ENCODE results near the gene CARNS1. TPM values are rescaled to one million over a fixed set of nuclear protein-coding genes. Genes with fewer than 3 reads are reported as not detected.

Gene CARNS1
- total RNA-seq, 1 donor from 2014 or later, result 0.21 TPM

GRCh38 chr11:67437809-67438157 is 22.3 kb downstream of the CARNS1 start:
- TF ChIP-seq, protein P1, sequence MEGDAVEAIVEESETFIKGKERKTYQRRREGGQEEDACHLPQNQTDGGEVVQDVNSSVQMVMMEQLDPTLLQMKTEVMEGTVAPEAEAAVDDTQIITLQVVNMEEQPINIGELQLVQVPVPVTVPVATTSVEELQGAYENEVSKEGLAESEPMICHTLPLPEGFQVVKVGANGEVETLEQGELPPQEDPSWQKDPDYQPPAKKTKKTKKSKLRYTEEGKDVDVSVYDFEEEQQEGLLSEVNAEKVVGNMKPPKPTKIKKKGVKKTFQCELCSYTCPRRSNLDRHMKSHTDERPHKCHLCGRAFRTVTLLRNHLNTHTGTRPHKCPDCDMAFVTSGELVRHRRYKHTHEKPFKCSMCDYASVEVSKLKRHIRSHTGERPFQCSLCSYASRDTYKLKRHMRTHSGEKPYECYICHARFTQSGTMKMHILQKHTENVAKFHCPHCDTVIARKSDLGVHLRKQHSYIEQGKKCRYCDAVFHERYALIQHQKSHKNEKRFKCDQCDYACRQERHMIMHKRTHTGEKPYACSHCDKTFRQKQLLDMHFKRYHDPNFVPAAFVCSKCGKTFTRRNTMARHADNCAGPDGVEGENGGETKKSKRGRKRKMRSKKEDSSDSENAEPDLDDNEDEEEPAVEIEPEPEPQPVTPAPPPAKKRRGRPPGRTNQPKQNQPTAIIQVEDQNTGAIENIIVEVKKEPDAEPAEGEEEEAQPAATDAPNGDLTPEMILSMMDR (IDR thresholded peaks at IDR 0.05; ENCODE audit: insufficient read depth, low read length, poor library complexity, severe bottlenecking), result no peak
- no peak for DNase-seq (ENCODE audit: low read depth)
- Histone ChIP-seq H3K36me3 (ENCODE audit: control insufficient read depth, insufficient read depth, low read length) (peaks cover 4% of the 10 kb centered on the region), H3K4me3 (ENCODE audit: low read depth, low read length) (no peak overlapping the region), H3K27me3 (ENCODE audit: control insufficient read depth, insufficient read depth, low read length) (no peaks in the 10 kb centered on the region)

DNA sequence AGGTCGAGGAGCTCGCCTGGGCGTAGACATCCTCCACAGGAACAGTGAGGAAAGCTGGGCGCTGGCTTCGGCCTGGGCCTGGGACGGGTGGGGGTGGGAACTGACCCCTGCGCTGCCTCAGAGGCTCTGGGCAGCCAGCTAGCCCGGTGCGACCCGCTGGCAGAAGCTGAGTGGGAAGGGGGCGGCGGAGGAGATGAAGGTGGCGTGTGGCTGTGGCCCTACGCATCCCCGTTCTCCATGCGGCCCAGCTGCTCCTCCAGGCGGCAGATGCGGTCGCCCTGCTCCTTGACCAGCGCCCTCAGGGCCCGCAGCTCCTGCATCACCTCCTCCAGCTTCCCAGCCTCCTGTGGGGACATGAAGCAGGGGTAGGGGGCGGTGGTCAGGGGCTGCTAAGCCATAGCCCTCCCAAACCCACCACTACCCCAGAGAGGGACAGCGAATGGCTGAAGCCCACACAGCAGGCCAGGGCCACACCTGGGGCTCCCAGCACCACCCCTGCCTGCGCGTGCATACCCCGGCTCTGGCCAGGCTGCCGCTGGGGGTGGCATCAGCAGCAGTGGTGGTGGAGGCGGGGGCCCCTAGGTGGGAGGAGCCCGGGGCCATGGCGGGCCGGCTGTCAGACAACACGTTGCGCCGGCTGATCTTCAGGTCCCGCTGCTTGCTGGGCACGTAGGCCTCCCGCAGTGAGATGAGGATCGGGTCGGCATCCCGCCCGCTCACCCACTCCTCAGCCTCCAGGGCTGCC is 22.9 kb downstream of the CARNS1 start:
- Histone ChIP-seq H3K36me3 (ENCODE audit: control insufficient read depth, insufficient read depth, low read length) (peaks cover 4% of the 10 kb centered on the region), H3K4me3 (ENCODE audit: low read depth, low read length) (no peak overlapping the region), H3K27me3 (ENCODE audit: control insufficient read depth, insufficient read depth, low read length) (no peaks in the 10 kb centered on the region)
- DNase-seq (ENCODE audit: low read depth), result no peak
- TF ChIP-seq, protein P1 (IDR thresholded peaks at IDR 0.05; ENCODE audit: insufficient read depth, low read length, poor library complexity, severe bottlenecking), result no peak

DNA sequence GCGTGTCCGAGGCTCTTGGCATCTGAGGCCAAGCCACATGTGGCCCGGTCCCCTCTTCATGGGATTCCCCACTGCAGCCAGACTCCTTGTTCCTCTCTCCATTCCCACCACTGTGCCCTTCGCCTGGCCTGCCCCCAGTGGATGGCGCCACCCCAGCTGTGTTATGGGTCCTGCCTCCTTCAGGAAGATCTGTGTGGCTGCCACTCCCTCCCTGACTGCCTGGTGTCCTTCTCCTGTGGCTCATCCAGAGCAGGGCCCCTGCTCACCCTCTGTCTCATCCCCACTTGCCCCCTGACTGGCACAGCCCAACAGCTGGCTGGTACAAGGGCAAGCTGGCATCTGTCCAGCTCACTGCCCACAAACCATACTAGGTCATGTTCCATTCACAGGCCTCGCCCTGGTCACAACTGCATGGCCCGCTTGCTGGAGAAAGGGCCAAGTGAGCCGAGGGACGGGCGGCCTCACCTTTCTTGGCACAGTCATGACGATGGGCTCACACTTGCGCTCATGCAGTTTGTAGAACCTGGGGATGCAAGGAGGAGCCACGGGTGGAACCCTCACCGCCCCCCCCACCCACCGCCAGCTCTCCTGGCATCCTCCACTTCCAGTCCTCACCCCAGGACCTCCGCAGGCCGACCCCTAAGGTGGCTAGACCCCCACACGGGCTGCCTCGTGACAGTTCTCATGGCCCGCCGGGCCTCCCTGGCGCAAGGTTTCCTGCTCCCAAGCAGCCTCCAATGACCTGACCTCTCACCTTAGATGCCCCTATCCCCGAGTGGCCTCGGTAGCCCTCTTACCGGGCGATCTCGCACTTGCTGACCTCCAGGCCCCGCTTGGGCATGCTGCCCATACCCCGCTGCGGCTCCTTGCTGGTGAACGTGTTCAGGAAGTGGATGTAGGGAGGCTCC is 24.1 kb downstream of the CARNS1 start:
- no peak for DNase-seq (ENCODE audit: low read depth)
- Histone ChIP-seq H3K27me3 (ENCODE audit: control insufficient read depth, insufficient read depth, low read length) (no peaks in the 10 kb centered on the region), H3K4me3 (ENCODE audit: low read depth, low read length) (no peak overlapping the region), H3K36me3 (ENCODE audit: control insufficient read depth, insufficient read depth, low read length) (peaks cover 4% of the 10 kb centered on the region)
- TF ChIP-seq, protein P1 (IDR thresholded peaks at IDR 0.05; ENCODE audit: insufficient read depth, low read length, poor library complexity, severe bottlenecking), result peak; percentile 29

DNA sequence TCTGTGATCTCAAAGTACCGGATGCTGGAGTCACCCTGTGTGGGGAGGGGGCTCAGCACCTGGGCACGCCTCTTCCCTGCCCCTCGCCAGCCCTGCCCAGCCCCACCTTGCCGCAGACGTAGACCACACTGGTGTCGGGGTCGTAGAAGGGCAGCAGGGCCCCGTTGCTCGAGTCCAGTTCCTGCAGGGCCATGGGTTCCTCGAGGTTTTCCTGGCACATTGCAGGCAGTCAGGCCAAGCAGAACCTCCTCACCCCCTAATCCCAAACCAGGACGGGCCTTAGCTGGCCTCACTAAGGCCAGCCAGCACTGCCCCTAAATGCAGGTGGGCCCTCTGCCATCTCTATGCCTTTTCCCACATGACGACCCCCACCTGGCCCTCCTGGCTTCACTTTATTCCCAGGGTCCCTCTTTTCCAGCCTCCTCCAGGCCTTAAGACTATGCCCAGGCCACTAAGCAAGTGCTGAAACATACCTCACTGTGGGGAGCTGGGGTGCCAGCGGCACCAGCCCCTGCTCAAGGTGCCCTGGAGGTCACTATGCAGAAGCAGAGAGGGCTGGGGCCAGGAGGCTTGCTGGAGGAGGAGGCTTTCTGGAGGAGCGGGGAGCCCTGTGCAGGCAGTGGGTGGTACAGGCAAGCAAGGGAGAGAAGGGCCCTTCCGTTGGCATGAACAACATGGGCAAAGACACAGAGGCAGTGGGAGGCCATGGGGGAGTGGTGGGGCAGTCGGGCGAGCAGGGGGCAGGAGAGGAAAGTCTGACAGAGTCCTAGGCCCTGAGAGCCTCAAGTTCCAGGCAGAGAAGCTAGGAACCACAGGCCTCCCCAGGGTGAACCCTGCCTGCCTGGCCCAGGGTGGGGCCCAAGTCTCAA is 25.0 kb downstream of the CARNS1 start:
- no peak overlapping the region for H3K4me3 ChIP-seq (ENCODE audit: low read depth, low read length)
- no peak for DNase-seq (ENCODE audit: low read depth)
- TF ChIP-seq, protein P1 (IDR thresholded peaks at IDR 0.05; ENCODE audit: insufficient read depth, low read length, poor library complexity, severe bottlenecking), result no peak
- H3K36me3 ChIP-seq (ENCODE audit: control insufficient read depth, insufficient read depth, low read length), result peaks cover 4% of the 10 kb centered on the region
- no peaks in the 10 kb centered on the region for H3K27me3 ChIP-seq (ENCODE audit: control insufficient read depth, insufficient read depth, low read length)

- TF ChIP-seq, protein P1 (IDR thresholded peaks at IDR 0.05; ENCODE audit: insufficient read depth, low read length, poor library complexity, severe bottlenecking), result no peak
- no peaks in the 10 kb centered on the region for H3K27me3 ChIP-seq (ENCODE audit: control insufficient read depth, insufficient read depth, low read length)
- no peak for DNase-seq (ENCODE audit: low read depth)
- peaks cover 4% of the 10 kb centered on the region for H3K36me3 ChIP-seq (ENCODE audit: control insufficient read depth, insufficient read depth, low read length)
- no peak overlapping the region for H3K4me3 ChIP-seq (ENCODE audit: low read depth, low read length)
Observed at GRCh38 chr11:67441098-67441563, 25.7 kb downstream of the CARNS1 start.

Data from kidney epithelial cell (primary cell).